Keratinocyte (primary cell): ENCODE results near the gene KCNIP3. TPM values are rescaled to one million over a fixed set of nuclear protein-coding genes. Genes with fewer than 3 reads are reported as not detected.

ENCODE experiments used
- DNase-seq: peaks from one replicate; pipeline ENCODE4 v3.0.0-alpha.2; 2011; ENCODE audit warnings: low read depth, missing footprints, low spot score
- FAIRE-seq: peaks from 2 replicates; lab custom pipeline; 2011; peaks lifted over from hg19 to GRCh38; lab: Jason Lieb, UNC
- H2AFZ ChIP-seq: 2 replicates; pipeline ENCODE4 v1.6.0; 2012; ENCODE audit warnings: low read length, control low read depth, inconsistent platforms; ENCODE audit not compliant: control insufficient read depth
- H3K27ac ChIP-seq: 2 replicates; pipeline ENCODE4 v1.5.1; 2011; ENCODE audit warnings: low read length; ENCODE audit not compliant: control insufficient read depth, insufficient read depth
- H3K27me3 ChIP-seq: 3 replicates; pipeline ENCODE4 v1.6.0; 2011; ENCODE audit warnings: low read length; ENCODE audit not compliant: control insufficient read depth, insufficient read depth; ENCODE audit errors: extremely low read depth
- H3K36me3 ChIP-seq, 2 experiments: 2 replicates in 1 of 2; 3 replicates in 1 of 2; pipeline ENCODE4 v1.5.1; 2011; ENCODE audit warnings: low read length in 2 of 2, mild to moderate bottlenecking in 1 of 2; ENCODE audit not compliant: control insufficient read depth in 2 of 2, insufficient read depth in 2 of 2; ENCODE audit errors: extremely low read depth in 1 of 2
- H3K4me1 ChIP-seq: 3 replicates; pipeline ENCODE4 v1.5.1; 2011; ENCODE audit warnings: low read length; ENCODE audit not compliant: control insufficient read depth, insufficient read depth; ENCODE audit errors: extremely low read depth
- H3K4me2 ChIP-seq: 3 replicates; pipeline ENCODE4 v1.6.0; 2011; ENCODE audit warnings: low read depth, low read length; ENCODE audit not compliant: control insufficient read depth, insufficient read depth; ENCODE audit errors: extremely low read depth
- H3K4me3 ChIP-seq, 3 experiments: fragments of 200-600 bp in 1 of 3; sonication (generic) in 1 of 3; 2 replicates in 2 of 3; 3 replicates in 1 of 3; pipeline ENCODE4 v1.5.1; 2011 to 2016; ENCODE audit warnings: low read length in 3 of 3, mild to moderate bottlenecking in 3 of 3, control low read depth in 2 of 3, inconsistent platforms in 1 of 3, low read depth in 1 of 3, mixed read lengths in 1 of 3, mixed run types in 1 of 3, moderate library complexity in 1 of 3; ENCODE audit not compliant: control insufficient read depth in 2 of 3, insufficient read depth in 2 of 3; ENCODE audit errors: extremely low read depth in 1 of 3
- H3K79me2 ChIP-seq: 2 replicates; pipeline ENCODE4 v1.6.0; 2012; ENCODE audit warnings: low read length; ENCODE audit not compliant: control insufficient read depth, insufficient read depth
- H3K9ac ChIP-seq: 3 replicates; pipeline ENCODE4 v1.6.0; 2011; ENCODE audit warnings: low read length; ENCODE audit not compliant: control insufficient read depth, insufficient read depth; ENCODE audit errors: extremely low read depth
- H3K9me1 ChIP-seq: 3 replicates; pipeline ENCODE4 v1.6.0; 2011; ENCODE audit warnings: low read length; ENCODE audit not compliant: control insufficient read depth, insufficient read depth; ENCODE audit errors: extremely low read depth
- H3K9me3 ChIP-seq: 2 replicates; pipeline ENCODE4 v1.5.1; 2012; ENCODE audit warnings: low read depth, low read length; ENCODE audit not compliant: control insufficient read depth
- H4K20me1 ChIP-seq: 3 replicates; pipeline ENCODE4 v1.6.0; 2011; ENCODE audit warnings: low read length; ENCODE audit not compliant: control insufficient read depth, insufficient read depth; ENCODE audit errors: extremely low read depth
- EZH2 ChIP-seq: IDR thresholded peaks from one replicate; pipeline ENCODE4 v1.6.1; 2012; ENCODE audit warnings: inconsistent platforms, mild to moderate bottlenecking, low read length, moderate library complexity
- dilution Hi-C: fragments of 300-500 bp; cut with MboI; formaldehyde crosslinking; loops from one replicate; pipeline ENCODE4 v1.7.0; 2020; ENCODE audit warnings: low sequenced_read_pairs; ENCODE audit not compliant: extremely low pct_ligation_motif_present
- polyA plus RNA-seq, 5 experiments: library from polyadenylated mRNA; depleted of rRNA in 3 of 5; stranded (reverse) in 3 of 5; stranded (forward) in 1 of 5; unstranded in 1 of 5; fragments of >200 nt; gene quantifications; 1 replicate in 1 of 5; 2 replicates in 3 of 5; 3 replicates in 1 of 5; pipeline versions ENCODE4 v1.2.1 to v1.2.3, GENCODE V29; 2011 to 2012; ENCODE audit warnings: missing spikeins in 2 of 5, low read depth in 1 of 5, low replicate concordance in 1 of 5
- TF ChIP-seq, protein P1 (sequence below), 3 experiments: IDR thresholded peaks in 1 of 3; conservative IDR thresholded peaks in 1 of 3; optimal IDR thresholded peaks in 1 of 3; 2 replicates in 2 of 3; 3 replicates in 1 of 3; pipeline versions ENCODE3 to v1.5.1; 2011; ENCODE audit warnings: low read length in 3 of 3, mild to moderate bottlenecking in 3 of 3, moderate library complexity in 2 of 3, control low read depth in 1 of 3, inconsistent platforms in 1 of 3; ENCODE audit not compliant: insufficient read depth in 2 of 3; ENCODE audit errors: extremely low read depth in 1 of 3

Gene KCNIP3
- polyA plus RNA-seq, 1 donor (not counting 4 experiments of a cell fraction or from before 2014, with no cell fraction given): 0.66 TPM

DNA sequence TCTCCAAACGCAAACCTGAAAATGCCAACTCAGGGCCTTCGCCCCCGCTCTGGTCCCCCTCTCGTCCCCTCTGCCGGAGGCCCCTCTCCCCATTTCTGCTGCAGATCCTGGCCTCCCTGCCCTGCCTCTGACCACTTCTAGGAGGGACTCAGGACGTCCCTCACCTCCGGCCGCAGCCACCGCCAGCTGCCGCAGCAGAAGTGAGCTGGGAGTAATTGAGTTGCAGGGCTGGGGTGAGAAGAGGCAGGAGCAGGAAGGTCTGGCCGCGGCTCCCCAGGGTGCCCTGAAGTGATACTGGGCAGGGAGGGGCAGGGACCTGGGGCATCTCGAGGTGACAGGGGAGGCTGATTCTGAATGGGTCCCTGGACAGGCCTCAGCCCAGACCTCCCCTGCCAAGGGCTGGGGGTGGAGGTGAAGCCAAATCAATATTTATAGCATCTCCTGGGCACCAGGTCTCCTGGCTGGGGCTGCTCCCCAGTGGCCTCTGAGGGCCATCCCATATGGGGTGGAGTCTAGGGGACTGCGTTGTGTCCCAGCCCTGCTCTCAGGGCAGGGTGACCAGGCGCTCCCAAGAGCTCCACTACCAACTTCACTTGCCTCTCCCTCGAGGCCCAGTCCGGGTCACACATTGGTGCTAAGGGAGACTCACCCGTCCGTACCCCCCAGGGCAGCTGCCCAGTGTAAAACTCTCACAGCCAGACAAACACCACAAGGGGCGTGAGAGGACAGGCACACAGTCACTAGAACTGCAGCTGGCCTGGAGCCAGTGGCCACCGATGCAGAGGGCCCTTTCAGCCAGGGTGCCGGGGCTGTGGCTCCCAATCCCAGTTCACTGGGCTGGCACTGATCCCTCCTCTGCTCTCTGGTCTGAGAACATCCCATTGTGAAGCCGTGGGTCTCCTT is 33.0 kb downstream of the KCNIP3 start:
- Histone ChIP-seq H2AFZ (no peak overlapping the region), H4K20me1 (no peaks in the 10 kb centered on the region), H3K27ac (no peak overlapping the region), H3K4me2 (no peak overlapping the region), H3K27me3 (no peaks in the 10 kb centered on the region), H3K9me3 (no peaks in the 10 kb centered on the region), H3K79me2 (no peaks in the 10 kb centered on the region), H3K9ac (no peak overlapping the region), H3K4me3 (no peak overlapping the region), H3K9me1 (no peaks in the 10 kb centered on the region), H3K4me1 (peaks cover 17% of the 10 kb centered on the region), H3K36me3 (no peaks in the 10 kb centered on the region)
- dilution Hi-C loops: no loop called here
- TF ChIP-seq, protein P1, sequence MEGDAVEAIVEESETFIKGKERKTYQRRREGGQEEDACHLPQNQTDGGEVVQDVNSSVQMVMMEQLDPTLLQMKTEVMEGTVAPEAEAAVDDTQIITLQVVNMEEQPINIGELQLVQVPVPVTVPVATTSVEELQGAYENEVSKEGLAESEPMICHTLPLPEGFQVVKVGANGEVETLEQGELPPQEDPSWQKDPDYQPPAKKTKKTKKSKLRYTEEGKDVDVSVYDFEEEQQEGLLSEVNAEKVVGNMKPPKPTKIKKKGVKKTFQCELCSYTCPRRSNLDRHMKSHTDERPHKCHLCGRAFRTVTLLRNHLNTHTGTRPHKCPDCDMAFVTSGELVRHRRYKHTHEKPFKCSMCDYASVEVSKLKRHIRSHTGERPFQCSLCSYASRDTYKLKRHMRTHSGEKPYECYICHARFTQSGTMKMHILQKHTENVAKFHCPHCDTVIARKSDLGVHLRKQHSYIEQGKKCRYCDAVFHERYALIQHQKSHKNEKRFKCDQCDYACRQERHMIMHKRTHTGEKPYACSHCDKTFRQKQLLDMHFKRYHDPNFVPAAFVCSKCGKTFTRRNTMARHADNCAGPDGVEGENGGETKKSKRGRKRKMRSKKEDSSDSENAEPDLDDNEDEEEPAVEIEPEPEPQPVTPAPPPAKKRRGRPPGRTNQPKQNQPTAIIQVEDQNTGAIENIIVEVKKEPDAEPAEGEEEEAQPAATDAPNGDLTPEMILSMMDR (optimal IDR thresholded peaks at IDR 0.05 in 1 of 3, IDR thresholded peaks at IDR 0.05 in 1 of 3, conservative IDR thresholded peaks at IDR 0.05 in 1 of 3; ENCODE audit: extremely low read depth in 1 of 3, insufficient read depth in 2 of 3, low read length in 3 of 3): no peak
- no peak for TF ChIP-seq EZH2
- FAIRE-seq (no peak), DNase-seq (no peak)

DNA sequence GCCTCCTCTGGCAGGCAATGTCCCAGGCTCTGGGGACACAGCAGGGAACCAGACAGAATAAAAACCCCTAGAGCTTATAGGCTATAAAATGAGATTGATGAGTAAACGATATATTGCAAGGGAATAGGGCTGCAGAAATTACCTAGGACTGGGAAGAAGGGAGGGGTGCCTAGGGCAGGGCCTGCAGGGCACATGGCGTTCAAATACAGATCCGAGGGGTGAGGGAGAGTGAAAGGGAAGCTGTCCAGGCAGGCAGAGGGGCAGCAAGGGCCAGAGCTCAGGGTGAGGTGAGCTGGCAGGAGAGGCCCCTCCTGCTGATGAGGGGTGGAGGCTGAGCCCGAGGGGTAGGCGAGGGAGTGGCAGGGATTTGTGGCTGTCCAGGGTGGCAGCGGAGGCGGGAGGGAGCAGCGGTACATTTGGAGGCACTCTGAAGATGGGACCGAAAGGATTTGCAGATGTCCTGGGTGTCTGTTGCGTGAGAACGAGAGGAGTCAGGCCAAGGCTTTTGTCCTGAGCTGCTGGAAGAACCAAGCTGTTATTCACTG is 33.7 kb downstream of the KCNIP3 start:
- Histone ChIP-seq H3K9ac (no peak overlapping the region), H3K36me3 (no peaks in the 10 kb centered on the region), H3K4me2 (no peak overlapping the region), H3K27me3 (no peaks in the 10 kb centered on the region), H2AFZ (no peak overlapping the region), H3K9me3 (no peaks in the 10 kb centered on the region), H3K27ac (no peak overlapping the region), H3K9me1 (no peaks in the 10 kb centered on the region), H3K4me1 (peaks cover 17% of the 10 kb centered on the region), H3K4me3 (no peak overlapping the region), H4K20me1 (no peaks in the 10 kb centered on the region), H3K79me2 (no peaks in the 10 kb centered on the region)
- FAIRE-seq (no peak), DNase-seq (no peak)
- dilution Hi-C loops: no loop called here
- TF ChIP-seq, protein P1 (optimal IDR thresholded peaks at IDR 0.05 in 1 of 3, IDR thresholded peaks at IDR 0.05 in 1 of 3, conservative IDR thresholded peaks at IDR 0.05 in 1 of 3; ENCODE audit: extremely low read depth in 1 of 3, insufficient read depth in 2 of 3, low read length in 3 of 3): no peak
- TF ChIP-seq EZH2: no peak
